ENCODE measurements around the gene CNTRL.

CNTRL gene

GRCh38 chr9:121204611-121205010 lies 129.9 kb downstream of the CNTRL start:
- no peak for DNase-seq

- no peak for DNase-seq
Measured at GRCh38 chr9:121206516-121207370, 132.0 kb downstream of the CNTRL start.

- DNase-seq, result no peak
Measured at GRCh38 chr9:121207371-121207940, 132.7 kb downstream of the CNTRL start.

- no peak for DNase-seq
Measured at GRCh38 chr9:121210536-121210935, 135.8 kb downstream of the CNTRL start.

GRCh38 chr9:121213136-121213806 lies 138.5 kb downstream of the CNTRL start:
- peak; percentile 93 for DNase-seq

GRCh38 chr9:121214005-121214404 lies 139.2 kb downstream of the CNTRL start:
- no peak for DNase-seq

GRCh38 chr9:121216271-121216805 lies 141.6 kb downstream of the CNTRL start:
- no peak for DNase-seq

- DNase-seq, result no peak
Measured at GRCh38 chr9:121217609-121218292, 143.0 kb downstream of the CNTRL start.

GRCh38 chr9:121218357-121219027 lies 143.7 kb downstream of the CNTRL start:
- DNase-seq, result no peak

- DNase-seq, result no peak
Measured at GRCh38 chr9:121219530-121219929, 144.8 kb downstream of the CNTRL start.

- DNase-seq, result no peak
Measured at GRCh38 chr9:121220996-121221663, 146.4 kb downstream of the CNTRL start.

GRCh38 chr9:121221664-121222055 lies 146.9 kb downstream of the CNTRL start:
- no peak for DNase-seq

GRCh38 chr9:121222524-121223171 lies 147.9 kb downstream of the CNTRL start:
- peak; percentile 49 for DNase-seq

- peak; percentile 38 for DNase-seq
Measured at GRCh38 chr9:121225240-121225639, 150.5 kb downstream of the CNTRL start.

GRCh38 chr9:121226175-121226574 lies 151.4 kb downstream of the CNTRL start:
- no peak for DNase-seq

Measured in NCI-H774 (cell line).